IPS-18c (cell line): ENCODE results near the gene ZNF236.

ENCODE experiments used
- H3K4me3 ChIP-seq: 2 replicates; pipeline ENCODE4 v1.7.0; 2013; ENCODE audit warnings: low read depth, mild to moderate bottlenecking, low read length, moderate library complexity; ENCODE audit not compliant: insufficient read depth
- H3K9me3 ChIP-seq: one replicate; pipeline ENCODE4 v1.6.1; 2013; ENCODE audit warnings: mild to moderate bottlenecking, low read length, moderate library complexity; ENCODE audit not compliant: control insufficient read depth, insufficient read depth

Gene ZNF236

DNA sequence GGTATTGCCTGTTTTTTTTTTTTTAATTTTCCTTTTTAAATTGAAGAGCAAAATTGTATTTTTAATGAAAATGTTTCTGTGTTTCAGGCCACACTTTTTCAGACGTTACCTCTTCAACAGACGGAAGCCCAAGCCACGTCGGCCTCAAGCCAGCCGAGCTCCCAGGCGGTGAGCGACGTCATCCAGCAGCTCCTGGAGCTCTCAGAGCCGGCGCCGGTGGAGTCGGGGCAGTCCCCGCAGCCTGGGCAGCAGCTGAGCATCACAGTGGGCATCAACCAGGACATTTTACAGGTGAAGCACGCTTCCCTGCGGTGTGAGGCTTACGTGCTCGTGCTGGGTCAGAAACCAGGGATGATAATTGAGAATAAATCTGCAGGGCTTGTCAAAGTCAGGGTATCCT lies 57.7 kb downstream of the ZNF236 start:
- no peak overlapping the region for H3K4me3 ChIP-seq
- no peaks in the 10 kb centered on the region for H3K9me3 ChIP-seq

DNA sequence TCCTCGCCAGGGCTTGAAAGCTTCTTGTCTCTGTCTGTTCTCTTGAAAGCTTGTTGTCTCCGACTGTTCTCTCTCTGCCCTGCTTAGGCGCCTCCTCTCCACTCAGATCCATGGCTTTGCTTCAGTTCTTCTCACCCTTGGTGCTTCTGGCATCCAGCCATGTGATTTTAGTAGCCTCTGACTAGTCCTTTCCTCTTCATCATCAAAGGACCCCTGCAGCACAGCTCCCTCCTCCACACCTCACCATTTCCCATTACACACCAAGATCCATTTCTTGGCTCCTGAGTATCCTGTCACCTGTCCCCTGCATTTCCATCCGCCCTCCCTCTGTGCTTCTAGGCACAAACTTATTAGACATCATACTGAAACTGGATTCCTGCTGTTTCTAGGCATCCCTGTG lies 59.4 kb downstream of the ZNF236 start:
- H3K9me3 ChIP-seq = no peaks in the 10 kb centered on the region
- H3K4me3 ChIP-seq = no peak overlapping the region

GRCh38 chr18:76882146-76882545 lies 59.8 kb downstream of the ZNF236 start:
- no peaks in the 10 kb centered on the region for H3K9me3 ChIP-seq

GRCh38 chr18:76885001-76885400 lies 62.6 kb downstream of the ZNF236 start:
- Histone ChIP-seq H3K9me3 (no peaks in the 10 kb centered on the region), H3K4me3 (no peak overlapping the region)

More at GRCh38 chr18:76882146-76882545, 59.8 kb downstream of the ZNF236 start:
- H3K4me3 ChIP-seq = no peak overlapping the region

- Histone ChIP-seq H3K4me3 (no peak overlapping the region), H3K9me3 (no peaks in the 10 kb centered on the region)
Measured at GRCh38 chr18:76886112-76886511, 63.8 kb downstream of the ZNF236 start.

DNA sequence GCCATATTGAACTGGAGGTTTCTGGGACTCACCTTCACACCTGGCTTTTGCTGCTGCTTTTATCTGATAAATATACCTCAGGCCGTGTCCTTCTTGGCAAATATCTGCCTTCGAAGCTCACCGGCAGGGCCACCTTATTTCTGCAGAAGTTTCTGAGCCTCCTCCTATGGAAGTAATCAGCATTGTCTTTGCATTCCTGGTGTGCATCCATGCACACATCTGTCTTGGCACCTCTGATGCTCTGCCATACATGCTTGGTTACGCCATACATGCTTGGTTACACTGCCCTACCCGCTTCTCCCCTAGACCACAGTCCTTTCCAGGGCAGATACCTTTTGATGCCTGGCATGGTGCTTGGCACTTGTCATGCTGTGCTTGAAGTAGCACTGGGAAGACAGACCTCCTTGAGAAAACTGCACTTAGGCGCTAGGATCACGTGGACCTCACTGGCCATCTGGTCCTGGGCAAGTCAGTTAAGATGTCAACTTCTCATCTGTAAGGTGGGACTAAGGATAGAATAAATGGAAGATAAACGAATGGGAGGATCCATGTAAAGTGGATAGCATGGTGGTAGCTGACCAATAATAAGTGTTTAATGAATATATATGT lies 66.8 kb downstream of the ZNF236 start:
- Histone ChIP-seq H3K9me3 (no peaks in the 10 kb centered on the region), H3K4me3 (no peak overlapping the region)

DNA sequence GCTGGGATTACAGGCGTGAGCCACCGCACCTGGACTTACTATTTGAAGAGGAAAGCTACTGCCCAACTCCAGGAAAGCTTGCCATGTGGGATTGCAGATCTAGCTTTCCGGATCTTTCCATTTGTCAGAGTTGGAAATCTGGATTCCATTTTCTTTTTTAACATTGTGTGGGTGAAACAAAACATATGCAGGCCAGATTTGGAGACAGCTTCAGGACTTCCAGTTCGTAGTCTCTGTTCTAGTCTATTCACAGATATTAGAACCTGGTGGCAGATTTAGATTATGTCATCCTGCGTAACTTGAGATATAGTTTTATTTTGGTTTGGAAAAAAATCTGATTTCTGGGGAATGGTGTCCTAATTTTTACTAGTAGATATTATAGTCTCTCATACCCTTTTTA lies 70.5 kb downstream of the ZNF236 start:
- H3K4me3 ChIP-seq = no peak overlapping the region
- no peaks in the 10 kb centered on the region for H3K9me3 ChIP-seq

DNA sequence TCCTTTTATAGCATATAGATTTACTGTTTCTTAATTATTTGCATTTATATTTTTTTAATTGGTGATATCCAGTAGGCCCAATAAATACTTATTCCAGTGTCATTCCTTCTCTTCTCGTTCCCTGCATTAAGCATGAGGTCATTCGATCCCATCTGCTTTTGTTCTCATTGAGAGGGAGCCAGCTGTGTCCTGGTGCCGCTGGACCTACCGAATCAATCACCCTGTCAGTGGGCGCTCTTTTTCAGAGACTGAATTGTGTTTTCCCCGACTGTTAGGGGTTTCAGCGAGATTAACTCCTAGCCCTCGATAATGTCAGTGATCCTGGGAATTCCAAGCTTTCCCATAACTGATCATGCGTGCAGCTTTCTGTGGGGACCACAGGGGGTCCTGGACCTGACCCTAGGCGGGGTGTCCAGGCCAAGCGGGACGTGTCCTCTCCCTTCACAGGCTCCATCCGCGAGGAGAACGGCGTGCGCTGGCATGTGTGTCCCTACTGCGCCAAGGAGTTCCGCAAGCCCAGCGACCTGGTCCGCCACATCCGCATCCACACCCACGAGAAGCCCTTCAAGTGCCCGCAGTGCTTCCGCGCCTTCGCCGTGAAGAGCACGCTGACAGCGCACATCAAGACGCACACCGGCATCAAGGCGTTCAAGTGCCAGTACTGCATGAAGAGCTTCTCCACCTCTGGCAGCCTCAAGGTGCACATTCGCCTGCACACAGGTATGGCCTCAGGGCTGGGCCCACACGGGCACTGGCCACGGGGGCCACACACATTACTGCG lies 72.4 kb downstream of the ZNF236 start:
- Histone ChIP-seq H3K4me3 (no peak overlapping the region), H3K9me3 (no peaks in the 10 kb centered on the region)

DNA sequence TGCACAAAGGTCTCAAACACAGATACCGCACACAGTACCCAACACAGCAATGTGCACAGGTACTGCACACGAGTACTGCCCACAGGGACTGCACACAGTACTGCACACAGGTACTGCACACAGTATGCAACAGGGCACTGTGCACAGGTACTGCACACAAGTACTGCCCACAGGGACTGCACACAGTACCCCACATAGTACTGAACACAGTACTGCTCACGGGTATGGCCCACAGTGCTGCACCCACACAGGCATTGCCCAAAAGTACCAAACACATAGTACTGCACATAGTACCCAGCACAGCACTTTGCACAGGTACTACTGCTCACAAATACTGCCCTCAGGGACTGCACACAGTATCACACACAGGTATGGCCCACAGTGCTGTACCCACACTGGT lies 73.1 kb downstream of the ZNF236 start:
- H3K4me3 ChIP-seq = no peak overlapping the region
- H3K9me3 ChIP-seq = no peaks in the 10 kb centered on the region

GRCh38 chr18:76896677-76897076 lies 74.3 kb downstream of the ZNF236 start:
- H3K9me3 ChIP-seq = no peaks in the 10 kb centered on the region
- no peak overlapping the region for H3K4me3 ChIP-seq

DNA sequence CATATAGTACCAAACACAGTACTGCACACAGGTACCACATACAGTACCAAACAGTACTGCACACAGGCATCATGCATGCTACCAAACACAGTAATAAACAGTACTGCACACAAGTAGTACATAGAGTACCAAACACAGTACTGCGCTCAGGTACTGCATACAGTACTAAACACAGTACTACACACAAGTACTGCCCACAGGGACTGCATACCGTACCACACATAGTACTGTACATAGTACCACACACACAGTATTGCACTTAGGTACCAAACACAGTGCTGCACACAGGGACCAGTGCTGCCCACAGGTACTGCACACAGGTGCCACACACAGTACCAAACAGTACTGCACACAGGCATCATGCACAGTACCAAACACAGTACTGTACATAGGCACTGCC lies 74.9 kb downstream of the ZNF236 start:
- H3K4me3 ChIP-seq = no peak overlapping the region

GRCh38 chr18:76903386-76903785 lies 81.0 kb downstream of the ZNF236 start:
- H3K9me3 ChIP-seq = no peaks in the 10 kb centered on the region

More for the DNA sequence above, 74.9 kb downstream of the ZNF236 start:
- H3K9me3 ChIP-seq = no peaks in the 10 kb centered on the region

DNA sequence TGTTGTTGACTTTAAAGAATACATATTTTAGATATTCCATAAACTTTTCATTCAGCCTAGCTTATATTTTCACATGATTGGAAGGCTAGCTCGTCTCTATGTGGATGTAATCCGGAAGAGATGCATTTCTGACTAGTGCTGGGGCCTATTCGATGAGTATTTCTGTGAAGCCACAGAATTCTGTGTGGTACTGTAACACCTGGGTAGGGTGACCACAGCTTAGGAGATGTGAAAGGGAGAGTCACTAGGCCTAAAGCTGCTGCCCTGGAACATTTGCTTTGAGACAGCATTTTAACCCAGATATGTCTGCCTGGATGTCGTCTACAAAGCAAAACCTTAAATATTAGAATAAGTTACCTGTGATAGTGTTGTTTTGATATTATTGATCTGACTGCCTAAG lies 83.5 kb downstream of the ZNF236 start:
- Histone ChIP-seq H3K9me3 (no peaks in the 10 kb centered on the region), H3K4me3 (no peak overlapping the region)

More at GRCh38 chr18:76903386-76903785, 81.0 kb downstream of the ZNF236 start:
- H3K4me3 ChIP-seq = no peak overlapping the region

DNA sequence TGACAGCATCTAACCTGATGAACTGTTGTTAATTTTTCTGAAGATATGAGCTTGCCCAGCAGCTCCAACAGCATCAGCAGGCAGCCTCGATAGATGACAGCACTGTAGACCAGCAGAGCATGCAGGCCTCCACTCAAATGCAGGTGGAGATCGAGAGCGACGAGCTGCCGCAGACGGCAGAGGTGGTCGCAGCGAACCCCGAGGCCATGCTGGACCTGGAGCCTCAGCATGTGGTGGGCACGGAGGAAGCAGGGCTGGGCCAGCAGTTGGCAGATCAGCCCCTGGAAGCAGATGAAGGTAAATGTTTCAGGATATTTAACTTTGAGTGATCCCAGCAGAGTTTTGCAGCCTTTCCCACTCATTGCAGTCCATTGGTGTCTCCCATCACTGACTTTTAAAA lies 85.9 kb downstream of the ZNF236 start:
- no peaks in the 10 kb centered on the region for H3K9me3 ChIP-seq
- no peak overlapping the region for H3K4me3 ChIP-seq

DNA sequence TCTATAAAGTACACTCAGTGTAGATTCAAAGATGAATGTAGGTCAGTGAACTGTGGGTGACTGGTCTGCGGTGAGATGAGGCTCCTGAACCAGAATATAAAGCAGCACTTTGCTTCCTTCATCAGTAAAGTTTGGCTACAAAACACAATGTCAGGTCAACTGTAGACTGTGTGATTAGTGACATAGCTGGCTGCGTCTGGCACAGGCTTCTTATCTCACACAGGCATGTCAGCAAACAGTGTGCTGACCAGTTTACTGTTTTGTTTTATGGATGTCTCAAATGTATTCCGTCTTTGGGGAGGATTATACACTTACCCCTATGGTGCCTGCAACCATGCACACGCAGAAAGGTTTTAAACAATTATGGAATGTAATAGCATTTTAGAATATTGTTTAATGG lies 87.1 kb downstream of the ZNF236 start:
- Histone ChIP-seq H3K9me3 (no peaks in the 10 kb centered on the region), H3K4me3 (no peak overlapping the region)

DNA sequence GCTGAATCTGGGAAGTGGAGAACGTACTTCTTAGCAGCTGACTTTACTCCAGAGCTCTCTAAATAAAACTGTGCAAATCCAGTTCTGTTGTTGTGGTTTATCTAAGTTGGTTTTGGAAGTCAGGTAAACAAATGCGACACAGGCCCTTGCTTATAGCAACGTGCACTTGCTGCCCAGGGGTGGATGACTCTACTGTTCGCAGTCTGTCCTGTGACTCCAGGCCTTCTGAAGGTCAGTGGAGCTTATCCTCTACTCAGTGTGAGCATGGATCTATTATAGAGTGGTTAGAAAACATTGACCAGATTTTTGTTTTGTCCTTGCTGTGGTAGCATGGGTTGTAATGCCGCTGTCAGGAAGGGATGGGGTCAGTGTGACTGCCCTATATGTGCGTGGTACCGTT lies 89.1 kb downstream of the ZNF236 start:
- H3K9me3 ChIP-seq = no peaks in the 10 kb centered on the region
- H3K4me3 ChIP-seq = no peak overlapping the region

GRCh38 chr18:76913583-76913982 lies 91.2 kb downstream of the ZNF236 start:
- H3K9me3 ChIP-seq = no peaks in the 10 kb centered on the region
- H3K4me3 ChIP-seq = no peak overlapping the region

GRCh38 chr18:76914314-76914713 lies 92.0 kb downstream of the ZNF236 start:
- Histone ChIP-seq H3K9me3 (no peaks in the 10 kb centered on the region), H3K4me3 (no peak overlapping the region)

DNA sequence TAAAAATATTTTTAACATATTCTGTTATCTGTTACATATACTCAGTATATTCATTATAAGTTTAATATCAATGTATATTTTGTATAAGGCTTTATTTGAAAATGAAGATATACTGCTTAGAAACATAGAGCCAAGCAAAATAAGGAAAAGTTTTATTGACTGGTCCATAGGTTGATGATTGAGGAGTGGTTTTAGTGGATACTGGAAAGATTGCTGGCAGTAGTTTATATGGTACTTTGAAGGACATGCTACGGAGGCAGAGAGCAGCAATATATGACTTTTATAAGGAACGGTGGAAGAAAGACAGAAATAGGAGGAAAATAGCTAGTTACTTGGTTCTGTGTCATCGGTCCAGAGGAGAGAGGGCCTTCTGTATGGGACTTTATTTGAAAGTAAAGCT lies 92.4 kb downstream of the ZNF236 start:
- H3K9me3 ChIP-seq = no peaks in the 10 kb centered on the region

More for the DNA sequence above, 92.4 kb downstream of the ZNF236 start:
- H3K4me3 ChIP-seq = no peak overlapping the region
